GM12878 (cell line): ENCODE measurements around the gene USP16. TPM values are rescaled to one million over a fixed set of nuclear protein-coding genes. Genes with fewer than 3 reads are reported as not detected.
A peak's percentile ranks its signal among the peaks of the same experiment; 100 is the strongest.

Experiments
- ATAC-seq: fragments of 200-7000 bp; cut with Tn5 transposase; 3 replicates; pipeline ENCODE4 v1.9.1; 2020; ENCODE audit warnings: mild to moderate bottlenecking, moderate library complexity
- BruUV-seq: library from RNA; stranded (reverse); fragments of 400-500 nt; replicated peaks from 2 replicates; lab custom pipeline; 2021; lab: Mats Ljungman, UMichigan
- CTCF ChIA-PET: fragments of 300-600 bp; sonication (Branson Sonifier 250); formaldehyde crosslinking; extraction: SDS; loops from one replicate; lab custom pipeline; 2021; ENCODE audit warnings: inconsistent platforms; lab: Yijun Ruan, JAX
- POLR2A ChIA-PET: fragments of 350-600 bp; formaldehyde crosslinking; extraction: SDS; loops from one replicate; lab custom pipeline; 2021; ENCODE audit warnings: inconsistent platforms; lab: Charles Lee
- RAD21 ChIA-PET: fragments of 300-600 bp; sonication (Branson Sonifier 250); formaldehyde crosslinking; loops from one replicate; lab custom pipeline; 2023; ENCODE audit warnings: antibody characterized with exemption; ENCODE audit not compliant: unreplicated experiment; lab: Charles Lee
- SMC1A ChIA-PET: fragments of 300-600 bp; sonication (Branson Sonifier 250); formaldehyde crosslinking; loops from one replicate; lab custom pipeline; 2023; ENCODE audit not compliant: unreplicated experiment, uncharacterized antibody; lab: Charles Lee
- DNase-seq: peaks from one replicate; pipeline ENCODE4 v3.0.0-alpha.2; 2011; ENCODE audit warnings: low read depth, low spot score
- FAIRE-seq: peaks from 3 replicates; lab custom pipeline; 2011; peaks lifted over from hg19 to GRCh38; lab: Jason Lieb, UNC
- H2AFZ ChIP-seq: 2 replicates; pipeline ENCODE4 v1.6.0; 2011; ENCODE audit warnings: low read depth, low read length, control low read depth; ENCODE audit not compliant: control insufficient read depth
- H3K27ac ChIP-seq: 2 replicates; pipeline ENCODE4 v1.5.1; 2011; ENCODE audit warnings: control low read depth; ENCODE audit not compliant: control insufficient read depth, insufficient read depth
- H3K27me3 ChIP-seq, 2 experiments: replicated peaks in 1 of 2; 2 replicates each; pipeline versions ENCODE4 v1.6.0 to v1.6.1; 2011; ENCODE audit warnings: low read length in 1 of 2; ENCODE audit not compliant: control insufficient read depth in 2 of 2, insufficient read depth in 2 of 2
- H3K36me3 ChIP-seq, 2 experiments: 2 replicates each; pipeline ENCODE4 v1.5.1; 2011; ENCODE audit warnings: low read length in 1 of 2; ENCODE audit not compliant: control insufficient read depth in 2 of 2, insufficient read depth in 2 of 2
- H3K4me1 ChIP-seq: 2 replicates; pipeline ENCODE4 v1.6.1; 2011; ENCODE audit warnings: mild to moderate bottlenecking, low read length, moderate library complexity, mixed read lengths; ENCODE audit not compliant: control insufficient read depth, insufficient read depth
- H3K4me2 ChIP-seq: 2 replicates; pipeline ENCODE4 v1.6.0; 2011; ENCODE audit warnings: control low read depth; ENCODE audit not compliant: control insufficient read depth, insufficient read depth
- H3K4me3 ChIP-seq: fragments of 200-600 bp; sonication (generic); 2 replicates; pipeline ENCODE4 v1.5.1; 2016
- H3K79me2 ChIP-seq: 2 replicates; pipeline ENCODE4 v1.6.0; 2011; ENCODE audit warnings: low read length; ENCODE audit not compliant: control insufficient read depth, insufficient read depth
- H3K9ac ChIP-seq: 2 replicates; pipeline ENCODE4 v1.8.0; 2011; ENCODE audit warnings: low read length, control low read depth, mixed read lengths; ENCODE audit not compliant: control insufficient read depth, insufficient read depth
- H3K9me3 ChIP-seq: replicated peaks from 3 replicates; pipeline ENCODE4 v1.5.1; 2011; ENCODE audit warnings: mild to moderate bottlenecking, low read length; ENCODE audit not compliant: control insufficient read depth, insufficient read depth
- H4K20me1 ChIP-seq: 2 replicates; pipeline ENCODE4 v1.6.0; 2011; ENCODE audit not compliant: control insufficient read depth, insufficient read depth
- CHD1 ChIP-seq: IDR thresholded peaks from 2 replicates; pipeline ENCODE4 v1.6.1; 2012; ENCODE audit warnings: low read depth, low read length, improper control_type of control experiment
- GATAD2B ChIP-seq: fragments of 450-650 bp; conservative IDR thresholded peaks from 2 replicates; pipeline ENCODE4 v1.6.1; 2017; ENCODE audit warnings: low read depth, mild to moderate bottlenecking, moderate library complexity
- IKZF1 ChIP-seq: fragments of 450-650 bp; conservative IDR thresholded peaks from 2 replicates; pipeline ENCODE4 v1.6.1; 2017; ENCODE audit warnings: antibody characterized with exemption, mild to moderate bottlenecking
- IKZF2 ChIP-seq, 2 experiments: fragments of 450-650 bp; IDR thresholded peaks; 2 replicates each; pipeline ENCODE4 v1.6.1; 2017; ENCODE audit warnings: mild to moderate bottlenecking in 2 of 2, moderate library complexity in 2 of 2
- NBN ChIP-seq: fragments of 450-650 bp; IDR thresholded peaks from 2 replicates; pipeline ENCODE4 v1.6.1; 2016
- PAX8 ChIP-seq: fragments of 450-650 bp; IDR thresholded peaks from 2 replicates; pipeline ENCODE4 v1.6.1; 2017; ENCODE audit warnings: mild to moderate bottlenecking, moderate library complexity
- POLR2A ChIP-seq: IDR thresholded peaks from 2 replicates; pipeline ENCODE4 v1.6.1; 2011; ENCODE audit warnings: low read depth, mild to moderate bottlenecking, low read length
- RAD51 ChIP-seq: fragments of 450-650 bp; IDR thresholded peaks from 2 replicates; pipeline ENCODE4 v1.6.1; 2016; ENCODE audit warnings: moderate library complexity, mild to moderate bottlenecking, inconsistent platforms
- SMAD1 ChIP-seq: fragments of 450-650 bp; IDR thresholded peaks from 2 replicates; pipeline ENCODE4 v1.6.1; 2018; ENCODE audit warnings: mild to moderate bottlenecking, low read depth; ENCODE audit not compliant: partially characterized antibody
- YY1 ChIP-seq: IDR thresholded peaks from 2 replicates; pipeline ENCODE4 v1.6.1; 2011; ENCODE audit warnings: low read depth, mild to moderate bottlenecking, low read length
- ZNF687 ChIP-seq: fragments of 450-650 bp; IDR thresholded peaks from 2 replicates; pipeline ENCODE4 v1.6.1; 2017; ENCODE audit warnings: mild to moderate bottlenecking, moderate library complexity
- WGBS: methylation state at CpG from one replicate; pipeline ENCODE4 v1.1.6; 2016; ENCODE audit warnings: low lambda C conversion rate; ENCODE audit not compliant: insufficient replicate concordance, insufficient coverage; ENCODE audit errors: missing lambda C conversion rate; 5-methylcytosine and 5-hydroxymethylcytosine counted together
- in situ Hi-C: fragments of 300-500 bp; cut with MboI; formaldehyde crosslinking; loops from 9 replicates; pipeline ENCODE4 v1.14.3; 2018; ENCODE audit warnings: mixed read lengths
- intact Hi-C: fragments of 100-400 bp; cut with micrococcal nuclease; formaldehyde crosslinking; loops from one replicate; pipeline ENCODE4 v1.14.2; 2022; ENCODE audit not compliant: unreplicated experiment
- polyA plus RNA-seq, 11 experiments: library from polyadenylated mRNA; depleted of rRNA in 4 of 11; unstranded in 6 of 11; stranded (reverse) in 5 of 11; fragments of >200 nt; fragmentation: Nextera tagmentation in 4 of 11; fragmentation: Illumina TruSeq in 1 of 11; extraction: Ambion mirVana in 4 of 11; extraction: Trizol in 1 of 11; gene quantifications; 1 replicate in 1 of 11; 2 replicates in 10 of 11; pipeline versions ENCODE4 v1.2.1 to v1.2.3, GENCODE V29; 2011 to 2016; ENCODE audit warnings: inconsistent platforms in 2 of 11, missing spikeins in 2 of 11, low read depth in 1 of 11
- total RNA-seq, 4 experiments: library from RNA; depleted of rRNA in 3 of 4; stranded (reverse); fragments of >200 nt in 3 of 4; fragmentation: Illumina TruSeq in 1 of 4; extraction: Trizol in 1 of 4; gene quantifications; 2 replicates each; pipeline versions ENCODE4 v1.2.1 to v1.2.3, GENCODE V29; 2013 to 2021
- TF ChIP-seq, protein P1 (sequence below): fragments of 450-650 bp; IDR thresholded peaks from 2 replicates; pipeline ENCODE4 v1.6.1; 2016; ENCODE audit warnings: mild to moderate bottlenecking
- TF ChIP-seq, protein P2 (sequence below): fragments of 450-650 bp; IDR thresholded peaks from 2 replicates; pipeline ENCODE4 v1.6.1; 2017; ENCODE audit warnings: low read depth, mild to moderate bottlenecking, moderate library complexity
- TF ChIP-seq, protein P3 (sequence below): fragments of 450-650 bp; IDR thresholded peaks from 2 replicates; pipeline ENCODE4 v1.6.1; 2017; ENCODE audit warnings: mild to moderate bottlenecking, low read depth, inconsistent platforms; ENCODE audit not compliant: poor library complexity, severe bottlenecking

USP16 gene
- total and polyA plus RNA-seq, 10 of the 15 experiments (the other 5 are each of a cell fraction or from before 2014, with no cell fraction given): 29.5 to 68.7 (median 52.3) TPM

- SMC1A ChIA-PET: interaction anchor here (1.2 to 2.2 kb wide), 7 partner anchors 10 to 230 kb away, joined by 3 to 12 read pairs (median 3); partner anchors contain the start of gene USP16
- Histone ChIP-seq H3K4me1 (peaks cover 16% of the 10 kb centered on the region), H2AFZ (peak overlapping the region; percentile 26), H3K27ac (peak overlapping the region; percentile 86), H3K4me2 (0 out of 2 replicates have a peak overlapping the region, but pooled peaks have one; percentile 35), H3K36me3 (no peaks in the 10 kb centered on the region), H3K27me3 (no peaks in the 10 kb centered on the region), H3K9ac (peak overlapping the region; percentile 67), H3K4me3 (peak overlapping the region; percentile 40; the same call in 1 of the 2 replicates), H4K20me1 (no peaks in the 10 kb centered on the region), H3K79me2 (peaks cover 16% of the 10 kb centered on the region), H3K9me3 (peaks cover 2% of the 10 kb centered on the region; the same call in 1 of the 3 replicates)
- intact Hi-C loops (loop anchor here (2.0 to 5.0 kb wide), 3 partner anchors 85 to 223 kb away; partner anchors contain the start of gene LTN1), in situ Hi-C loops (loop anchor here (5.0 kb wide), 1 partner anchor 230 kb away; no protein-coding TSS in a partner anchor)
- FAIRE-seq (no peak), DNase-seq (peak; percentile 45), ATAC-seq (peak; percentile 56)
- POLR2A ChIA-PET: interaction anchor here (1.1 to 8.7 kb wide), 6 partner anchors 11 to 299 kb away, joined by 3 to 68 read pairs (median 4); no protein-coding TSS in a partner anchor
- no TSS peak for BruUV-seq
- CTCF ChIA-PET: interaction anchor here (1.7 to 2.6 kb wide), 2 partner anchors 10 to 225 kb away, joined by 6 to 11 read pairs; no protein-coding TSS in a partner anchor
- WGBS: 40% methylated on average over 6 of the region's 6 CpGs
- RAD21 ChIA-PET: interaction anchor here (1.3 to 7.2 kb wide), 4 partner anchors 47 to 294 kb away, joined by 4 to 64 read pairs (median 6); partner anchors contain the start of gene BACH1
- TF ChIP-seq GATAD2B: 0 out of 2 replicates have a peak, but pooled peaks have one; percentile 8
- peak; percentile 60 for TF ChIP-seq SMAD1
- TF ChIP-seq IKZF2 (IDR thresholded peaks at IDR 0.05): 0 out of 4 replicates have a peak, but pooled peaks of 1 of the 2 experiments have one; percentile 34
- TF ChIP-seq NBN: 0 out of 2 replicates have a peak, but pooled peaks have one; percentile 28
- TF ChIP-seq POLR2A: no peak
- peak; percentile 83; the same call in 1 of the 2 replicates for TF ChIP-seq PAX8
- TF ChIP-seq IKZF1: peak; percentile 20; the same call in 1 of the 2 replicates
- TF ChIP-seq ZNF687: peak; percentile 83; the same call in 1 of the 2 replicates
- peak; percentile 80 for TF ChIP-seq YY1
- TF ChIP-seq, protein P1, sequence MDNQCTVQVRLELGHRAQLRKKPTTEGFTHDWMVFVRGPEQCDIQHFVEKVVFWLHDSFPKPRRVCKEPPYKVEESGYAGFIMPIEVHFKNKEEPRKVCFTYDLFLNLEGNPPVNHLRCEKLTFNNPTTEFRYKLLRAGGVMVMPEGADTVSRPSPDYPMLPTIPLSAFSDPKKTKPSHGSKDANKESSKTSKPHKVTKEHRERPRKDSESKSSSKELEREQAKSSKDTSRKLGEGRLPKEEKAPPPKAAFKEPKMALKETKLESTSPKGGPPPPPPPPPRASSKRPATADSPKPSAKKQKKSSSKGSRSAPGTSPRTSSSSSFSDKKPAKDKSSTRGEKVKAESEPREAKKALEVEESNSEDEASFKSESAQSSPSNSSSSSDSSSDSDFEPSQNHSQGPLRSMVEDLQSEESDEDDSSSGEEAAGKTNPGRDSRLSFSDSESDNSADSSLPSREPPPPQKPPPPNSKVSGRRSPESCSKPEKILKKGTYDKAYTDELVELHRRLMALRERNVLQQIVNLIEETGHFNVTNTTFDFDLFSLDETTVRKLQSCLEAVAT: peak; percentile 76
- TF ChIP-seq, protein P2, sequence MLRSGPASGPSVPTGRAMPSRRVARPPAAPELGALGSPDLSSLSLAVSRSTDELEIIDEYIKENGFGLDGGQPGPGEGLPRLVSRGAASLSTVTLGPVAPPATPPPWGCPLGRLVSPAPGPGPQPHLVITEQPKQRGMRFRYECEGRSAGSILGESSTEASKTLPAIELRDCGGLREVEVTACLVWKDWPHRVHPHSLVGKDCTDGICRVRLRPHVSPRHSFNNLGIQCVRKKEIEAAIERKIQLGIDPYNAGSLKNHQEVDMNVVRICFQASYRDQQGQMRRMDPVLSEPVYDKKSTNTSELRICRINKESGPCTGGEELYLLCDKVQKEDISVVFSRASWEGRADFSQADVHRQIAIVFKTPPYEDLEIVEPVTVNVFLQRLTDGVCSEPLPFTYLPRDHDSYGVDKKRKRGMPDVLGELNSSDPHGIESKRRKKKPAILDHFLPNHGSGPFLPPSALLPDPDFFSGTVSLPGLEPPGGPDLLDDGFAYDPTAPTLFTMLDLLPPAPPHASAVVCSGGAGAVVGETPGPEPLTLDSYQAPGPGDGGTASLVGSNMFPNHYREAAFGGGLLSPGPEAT: peak; percentile 51
- TF ChIP-seq CHD1: no peak
- TF ChIP-seq, protein P3, sequence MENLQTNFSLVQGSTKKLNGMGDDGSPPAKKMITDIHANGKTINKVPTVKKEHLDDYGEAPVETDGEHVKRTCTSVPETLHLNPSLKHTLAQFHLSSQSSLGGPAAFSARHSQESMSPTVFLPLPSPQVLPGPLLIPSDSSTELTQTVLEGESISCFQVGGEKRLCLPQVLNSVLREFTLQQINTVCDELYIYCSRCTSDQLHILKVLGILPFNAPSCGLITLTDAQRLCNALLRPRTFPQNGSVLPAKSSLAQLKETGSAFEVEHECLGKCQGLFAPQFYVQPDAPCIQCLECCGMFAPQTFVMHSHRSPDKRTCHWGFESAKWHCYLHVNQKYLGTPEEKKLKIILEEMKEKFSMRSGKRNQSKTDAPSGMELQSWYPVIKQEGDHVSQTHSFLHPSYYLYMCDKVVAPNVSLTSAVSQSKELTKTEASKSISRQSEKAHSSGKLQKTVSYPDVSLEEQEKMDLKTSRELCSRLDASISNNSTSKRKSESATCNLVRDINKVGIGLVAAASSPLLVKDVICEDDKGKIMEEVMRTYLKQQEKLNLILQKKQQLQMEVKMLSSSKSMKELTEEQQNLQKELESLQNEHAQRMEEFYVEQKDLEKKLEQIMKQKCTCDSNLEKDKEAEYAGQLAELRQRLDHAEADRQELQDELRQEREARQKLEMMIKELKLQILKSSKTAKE: peak; percentile 32
- TF ChIP-seq RAD51: 0 out of 2 replicates have a peak, but pooled peaks have one; percentile 34
These were observed 53.2 kb downstream of the USP16 start for GRCh38 chr21:29077651-29078090.
